ENCODE data around the gene CRTAC1.

DNA sequence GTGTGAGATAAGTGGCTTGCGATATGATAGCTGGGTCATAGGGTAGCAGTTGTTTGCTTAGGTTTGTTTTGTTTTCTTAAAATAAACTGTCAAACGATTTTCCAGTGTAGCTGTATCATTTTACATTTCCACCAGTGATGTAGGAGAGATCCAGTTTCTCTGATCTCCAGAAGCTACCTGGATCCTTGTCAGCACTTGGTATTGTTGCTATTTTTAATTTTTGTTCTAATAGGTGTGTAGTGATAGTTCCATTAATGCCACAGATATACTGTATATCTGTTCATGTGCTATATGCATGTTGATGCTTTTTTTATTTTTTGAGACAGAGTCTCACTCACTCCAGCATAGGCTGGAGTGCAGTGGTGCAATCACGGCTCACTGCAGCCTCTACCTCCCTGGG lies 136.3 kb downstream of the CRTAC1 start:
- TF ChIP-seq CTCF (conservative IDR thresholded peaks at IDR 0.05; ENCODE audit: low read depth, low read length) (no peak), EZH2 (IDR thresholded peaks at IDR 0.05; ENCODE audit: borderline replicate concordance, low read depth, low read length, poor library complexity, severe bottlenecking) (no peak)
